Measurements from ENCODE around the gene GPBP1.

DNA sequence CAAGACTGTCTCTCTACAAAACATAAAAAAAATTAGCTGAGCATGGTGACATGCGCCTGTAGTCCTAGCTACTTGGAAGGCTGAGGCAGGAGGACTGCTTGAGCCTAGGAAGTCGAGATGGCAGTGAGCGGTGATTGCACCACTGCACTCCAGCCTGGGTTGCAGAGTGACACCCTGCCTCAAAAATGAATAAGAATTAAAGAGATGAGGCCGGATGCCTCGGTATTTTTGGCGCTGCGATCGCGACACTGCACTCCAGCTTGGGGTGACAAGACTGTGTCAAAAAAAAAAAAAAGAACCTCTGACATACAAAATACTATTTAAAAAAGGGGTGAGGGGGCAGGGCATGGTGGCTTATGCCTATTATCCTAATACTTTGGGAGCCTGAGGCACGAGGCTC is 7.3 kb downstream of the GPBP1 start:
- TF ChIP-seq EZH2phosphoT487 (IDR thresholded peaks at IDR 0.05; ENCODE audit: insufficient read depth, low read depth) (no peak), EZH2 (IDR thresholded peaks at IDR 0.05; ENCODE audit: insufficient read depth, poor library complexity, severe bottlenecking) (no peak)

All from GM23248 (cell line).